ENCODE results near the gene RASGRF1.

GRCh38 chr15:79025802-79026201, 64.8 kb downstream of the RASGRF1 start:
- TF ChIP-seq EGR1 (IDR thresholded peaks at IDR 0.05) (no peak), EP300 (IDR thresholded peaks at IDR 0.05; ENCODE audit: borderline replicate concordance) (no peak), CEBPB (IDR thresholded peaks at IDR 0.05) (no peak), FOXM1 (IDR thresholded peaks at IDR 0.05; ENCODE audit: borderline replicate concordance, low read depth) (no peak), RAD21 (IDR thresholded peaks at IDR 0.05; ENCODE audit: low read depth) (no peak), YY1 (IDR thresholded peaks at IDR 0.05; ENCODE audit: low read depth) (no peak), MAX (IDR thresholded peaks at IDR 0.05) (no peak), USF1 (IDR thresholded peaks at IDR 0.05) (no peak), CREB1 (IDR thresholded peaks at IDR 0.05; ENCODE audit: low read depth) (no peak), TAF1 (IDR thresholded peaks at IDR 0.05; ENCODE audit: low read depth) (no peak)
